VCaP (cell line): ENCODE data around the gene TFEB.

ENCODE experiments used
- H3K27ac ChIP-seq: fragments of 450-650 bp; 2 replicates; pipeline ENCODE4 v1.5.1; 2017
- TF ChIP-seq, protein P1 (sequence below): fragments of 450-650 bp; conservative IDR thresholded peaks from 2 replicates; pipeline ENCODE4 v1.5.1; 2017; ENCODE audit warnings: mild to moderate bottlenecking, moderate library complexity

The TFEB gene

DNA sequence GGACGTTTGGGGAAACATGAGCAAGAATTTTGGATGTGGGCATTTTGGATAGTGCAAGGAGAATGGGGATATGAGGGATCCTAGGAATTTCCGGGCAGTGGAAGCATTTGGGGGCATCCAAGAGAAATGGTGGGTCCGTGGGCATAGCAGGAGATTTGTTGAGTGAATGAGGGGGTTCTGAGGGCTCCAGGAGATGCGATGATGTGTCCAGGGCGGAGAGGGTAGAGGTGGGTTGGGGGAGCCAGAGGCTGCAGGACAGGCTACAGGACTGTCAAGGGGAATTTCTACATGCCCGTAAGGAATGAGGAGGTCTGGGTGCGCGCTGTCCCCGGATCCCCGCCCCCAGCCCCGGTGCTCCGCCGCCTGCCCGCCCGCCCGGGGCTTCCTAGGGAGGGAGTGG lies 43.9 kb upstream of the TFEB start:
- H3K27ac ChIP-seq, result peak overlapping the region; percentile 83
- TF ChIP-seq, protein P1, sequence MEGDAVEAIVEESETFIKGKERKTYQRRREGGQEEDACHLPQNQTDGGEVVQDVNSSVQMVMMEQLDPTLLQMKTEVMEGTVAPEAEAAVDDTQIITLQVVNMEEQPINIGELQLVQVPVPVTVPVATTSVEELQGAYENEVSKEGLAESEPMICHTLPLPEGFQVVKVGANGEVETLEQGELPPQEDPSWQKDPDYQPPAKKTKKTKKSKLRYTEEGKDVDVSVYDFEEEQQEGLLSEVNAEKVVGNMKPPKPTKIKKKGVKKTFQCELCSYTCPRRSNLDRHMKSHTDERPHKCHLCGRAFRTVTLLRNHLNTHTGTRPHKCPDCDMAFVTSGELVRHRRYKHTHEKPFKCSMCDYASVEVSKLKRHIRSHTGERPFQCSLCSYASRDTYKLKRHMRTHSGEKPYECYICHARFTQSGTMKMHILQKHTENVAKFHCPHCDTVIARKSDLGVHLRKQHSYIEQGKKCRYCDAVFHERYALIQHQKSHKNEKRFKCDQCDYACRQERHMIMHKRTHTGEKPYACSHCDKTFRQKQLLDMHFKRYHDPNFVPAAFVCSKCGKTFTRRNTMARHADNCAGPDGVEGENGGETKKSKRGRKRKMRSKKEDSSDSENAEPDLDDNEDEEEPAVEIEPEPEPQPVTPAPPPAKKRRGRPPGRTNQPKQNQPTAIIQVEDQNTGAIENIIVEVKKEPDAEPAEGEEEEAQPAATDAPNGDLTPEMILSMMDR, result no peak

GRCh38 chr6:41778895-41779294 lies 43.5 kb upstream of the TFEB start:
- TF ChIP-seq, protein P1, result no peak
- peak overlapping the region; percentile 83; the same call in 1 of the 2 replicates for H3K27ac ChIP-seq

GRCh38 chr6:41777551-41778285 lies 42.3 kb upstream of the TFEB start:
- no peak overlapping the region for H3K27ac ChIP-seq
- TF ChIP-seq, protein P1, result no peak

DNA sequence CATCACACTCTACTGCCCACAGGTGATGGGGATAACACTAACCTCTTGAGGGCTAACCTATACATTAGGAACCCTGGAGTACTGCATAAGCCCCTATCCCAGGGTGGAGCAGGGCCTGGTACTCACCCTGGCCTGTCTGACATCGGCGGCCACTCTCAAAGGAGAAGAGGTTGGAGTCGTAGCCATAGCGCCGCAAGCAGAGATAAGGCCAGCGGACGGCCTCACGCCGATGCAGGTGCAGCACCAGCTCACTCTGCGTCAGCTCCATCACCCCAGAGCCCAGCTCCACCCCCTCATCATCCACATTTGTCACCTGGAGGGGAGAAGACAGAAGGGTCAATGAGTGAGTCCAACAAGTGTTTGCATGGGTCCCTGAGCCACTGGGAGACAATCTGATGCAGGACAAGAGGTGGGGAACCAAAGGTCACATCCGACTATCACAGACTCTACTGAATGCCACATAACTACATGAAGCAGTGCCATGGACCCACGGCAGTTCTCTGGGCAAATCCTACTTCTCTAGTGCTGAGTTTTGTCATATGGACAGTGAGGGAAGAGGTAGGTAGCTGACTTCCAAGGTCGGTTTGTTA lies 40.0 kb upstream of the TFEB start:
- TF ChIP-seq, protein P1, result no peak
- H3K27ac ChIP-seq, result no peak overlapping the region

DNA sequence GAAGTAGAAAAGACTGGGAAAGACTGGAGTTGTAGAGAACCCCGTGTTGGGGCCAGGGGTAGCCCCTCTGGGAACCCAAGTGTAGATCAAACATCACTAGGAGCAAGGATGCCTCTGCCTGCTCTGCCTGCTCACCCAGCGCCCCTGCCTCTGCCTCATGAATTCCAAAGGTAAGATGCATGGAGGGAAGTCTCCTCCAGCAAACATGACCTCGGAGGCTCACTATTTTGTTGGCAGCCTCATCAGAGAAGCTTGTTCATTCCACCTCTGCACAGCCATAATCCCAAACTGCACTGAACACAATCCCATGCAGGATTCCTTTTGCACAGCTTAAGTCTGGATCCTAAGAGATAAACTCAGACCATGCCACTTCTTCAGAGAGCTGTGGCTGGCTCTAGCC lies 39.4 kb upstream of the TFEB start:
- no peak overlapping the region for H3K27ac ChIP-seq

GRCh38 chr6:41771058-41771983 lies 35.9 kb upstream of the TFEB start:
- no peak overlapping the region for H3K27ac ChIP-seq

More for the DNA sequence above, 39.4 kb upstream of the TFEB start:
- TF ChIP-seq, protein P1, result no peak

More at GRCh38 chr6:41771058-41771983, 35.9 kb upstream of the TFEB start:
- TF ChIP-seq, protein P1, result no peak
